ENCODE measurements around the gene PPIL6. TPM values are rescaled to one million over a fixed set of nuclear protein-coding genes. Genes with fewer than 3 reads are reported as not detected.

Gene PPIL6
- total RNA-seq, 1 experiment from 2014 or later: 0.61 TPM

DNA sequence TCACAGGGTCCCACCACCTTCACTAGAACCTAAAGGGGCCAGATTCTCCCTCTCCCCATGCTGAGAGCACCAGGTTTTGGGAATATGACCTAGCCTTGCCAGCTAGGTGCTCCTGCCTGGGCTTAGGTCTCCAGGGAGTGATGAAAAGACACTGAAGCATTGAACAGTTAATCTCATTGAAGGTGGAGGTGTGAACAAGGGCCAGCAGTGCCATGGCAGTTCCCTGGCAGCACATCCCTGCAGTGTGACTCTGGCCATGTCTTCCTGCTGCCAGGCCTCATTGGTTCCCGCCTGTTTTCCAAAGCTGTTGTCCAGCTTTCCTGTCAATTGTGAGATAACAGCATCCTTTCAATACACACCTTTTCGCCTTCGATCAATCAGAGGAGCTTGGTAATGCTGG is 10.9 kb downstream of the PPIL6 start:
- Mint-ChIP-seq H3K4me1 (no peaks in the 10 kb centered on the region), H3K9me3 (no peaks in the 10 kb centered on the region), H3K27me3 (ENCODE audit: low read depth) (no peaks in the 10 kb centered on the region; the same call in 1 of the 2 replicates), H3K27ac (no peak overlapping the region), H3K36me3 (no peaks in the 10 kb centered on the region), H3K4me3 (no peak overlapping the region)
- POLR2A ChIA-PET: no interaction called here
- CTCF ChIA-PET: interaction anchor here (0.6 kb wide), 1 partner anchor 322 kb away, joined by 3 read pairs; no protein-coding TSS in a partner anchor
- ATAC-seq (no peak), DNase-seq (ENCODE audit: low spot score) (no peak)
- TF ChIP-seq ZNF671 (CRISPR knock-in tag; IDR thresholded peaks at IDR 0.05): no peak
- TF ChIP-seq, protein P1, sequence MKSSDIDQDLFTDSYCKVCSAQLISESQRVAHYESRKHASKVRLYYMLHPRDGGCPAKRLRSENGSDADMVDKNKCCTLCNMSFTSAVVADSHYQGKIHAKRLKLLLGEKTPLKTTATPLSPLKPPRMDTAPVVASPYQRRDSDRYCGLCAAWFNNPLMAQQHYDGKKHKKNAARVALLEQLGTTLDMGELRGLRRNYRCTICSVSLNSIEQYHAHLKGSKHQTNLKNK (CRISPR knock-in tag; IDR thresholded peaks at IDR 0.05): no peak
- TF ChIP-seq, protein P2, sequence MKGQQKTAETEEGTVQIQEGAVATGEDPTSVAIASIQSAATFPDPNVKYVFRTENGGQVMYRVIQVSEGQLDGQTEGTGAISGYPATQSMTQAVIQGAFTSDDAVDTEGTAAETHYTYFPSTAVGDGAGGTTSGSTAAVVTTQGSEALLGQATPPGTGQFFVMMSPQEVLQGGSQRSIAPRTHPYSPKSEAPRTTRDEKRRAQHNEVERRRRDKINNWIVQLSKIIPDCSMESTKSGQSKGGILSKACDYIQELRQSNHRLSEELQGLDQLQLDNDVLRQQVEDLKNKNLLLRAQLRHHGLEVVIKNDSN (CRISPR knock-in tag; IDR thresholded peaks at IDR 0.05): no peak
- no peak for TF ChIP-seq GRHL2 (CRISPR knock-in tag; IDR thresholded peaks at IDR 0.05; ENCODE audit: insufficient replicate concordance, severe bottlenecking)
- TF ChIP-seq, protein P3, sequence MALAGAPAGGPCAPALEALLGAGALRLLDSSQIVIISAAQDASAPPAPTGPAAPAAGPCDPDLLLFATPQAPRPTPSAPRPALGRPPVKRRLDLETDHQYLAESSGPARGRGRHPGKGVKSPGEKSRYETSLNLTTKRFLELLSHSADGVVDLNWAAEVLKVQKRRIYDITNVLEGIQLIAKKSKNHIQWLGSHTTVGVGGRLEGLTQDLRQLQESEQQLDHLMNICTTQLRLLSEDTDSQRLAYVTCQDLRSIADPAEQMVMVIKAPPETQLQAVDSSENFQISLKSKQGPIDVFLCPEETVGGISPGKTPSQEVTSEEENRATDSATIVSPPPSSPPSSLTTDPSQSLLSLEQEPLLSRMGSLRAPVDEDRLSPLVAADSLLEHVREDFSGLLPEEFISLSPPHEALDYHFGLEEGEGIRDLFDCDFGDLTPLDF (CRISPR knock-in tag; IDR thresholded peaks at IDR 0.05): no peak
- TF ChIP-seq CREM (CRISPR knock-in tag; IDR thresholded peaks at IDR 0.05): no peak
- TF ChIP-seq, protein P4, sequence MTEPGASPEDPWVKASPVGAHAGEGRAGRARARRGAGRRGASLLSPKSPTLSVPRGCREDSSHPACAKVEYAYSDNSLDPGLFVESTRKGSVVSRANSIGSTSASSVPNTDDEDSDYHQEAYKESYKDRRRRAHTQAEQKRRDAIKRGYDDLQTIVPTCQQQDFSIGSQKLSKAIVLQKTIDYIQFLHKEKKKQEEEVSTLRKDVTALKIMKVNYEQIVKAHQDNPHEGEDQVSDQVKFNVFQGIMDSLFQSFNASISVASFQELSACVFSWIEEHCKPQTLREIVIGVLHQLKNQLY (CRISPR knock-in tag; IDR thresholded peaks at IDR 0.05): no peak
- TF ChIP-seq ESRRA (CRISPR knock-in tag; IDR thresholded peaks at IDR 0.05; ENCODE audit: borderline replicate concordance): no peak
- TF ChIP-seq, protein P5, sequence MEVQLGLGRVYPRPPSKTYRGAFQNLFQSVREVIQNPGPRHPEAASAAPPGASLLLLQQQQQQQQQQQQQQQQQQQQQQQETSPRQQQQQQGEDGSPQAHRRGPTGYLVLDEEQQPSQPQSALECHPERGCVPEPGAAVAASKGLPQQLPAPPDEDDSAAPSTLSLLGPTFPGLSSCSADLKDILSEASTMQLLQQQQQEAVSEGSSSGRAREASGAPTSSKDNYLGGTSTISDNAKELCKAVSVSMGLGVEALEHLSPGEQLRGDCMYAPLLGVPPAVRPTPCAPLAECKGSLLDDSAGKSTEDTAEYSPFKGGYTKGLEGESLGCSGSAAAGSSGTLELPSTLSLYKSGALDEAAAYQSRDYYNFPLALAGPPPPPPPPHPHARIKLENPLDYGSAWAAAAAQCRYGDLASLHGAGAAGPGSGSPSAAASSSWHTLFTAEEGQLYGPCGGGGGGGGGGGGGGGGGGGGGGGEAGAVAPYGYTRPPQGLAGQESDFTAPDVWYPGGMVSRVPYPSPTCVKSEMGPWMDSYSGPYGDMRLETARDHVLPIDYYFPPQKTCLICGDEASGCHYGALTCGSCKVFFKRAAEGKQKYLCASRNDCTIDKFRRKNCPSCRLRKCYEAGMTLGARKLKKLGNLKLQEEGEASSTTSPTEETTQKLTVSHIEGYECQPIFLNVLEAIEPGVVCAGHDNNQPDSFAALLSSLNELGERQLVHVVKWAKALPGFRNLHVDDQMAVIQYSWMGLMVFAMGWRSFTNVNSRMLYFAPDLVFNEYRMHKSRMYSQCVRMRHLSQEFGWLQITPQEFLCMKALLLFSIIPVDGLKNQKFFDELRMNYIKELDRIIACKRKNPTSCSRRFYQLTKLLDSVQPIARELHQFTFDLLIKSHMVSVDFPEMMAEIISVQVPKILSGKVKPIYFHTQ (CRISPR knock-in tag; IDR thresholded peaks at IDR 0.05): no peak
- TF ChIP-seq, protein P6, sequence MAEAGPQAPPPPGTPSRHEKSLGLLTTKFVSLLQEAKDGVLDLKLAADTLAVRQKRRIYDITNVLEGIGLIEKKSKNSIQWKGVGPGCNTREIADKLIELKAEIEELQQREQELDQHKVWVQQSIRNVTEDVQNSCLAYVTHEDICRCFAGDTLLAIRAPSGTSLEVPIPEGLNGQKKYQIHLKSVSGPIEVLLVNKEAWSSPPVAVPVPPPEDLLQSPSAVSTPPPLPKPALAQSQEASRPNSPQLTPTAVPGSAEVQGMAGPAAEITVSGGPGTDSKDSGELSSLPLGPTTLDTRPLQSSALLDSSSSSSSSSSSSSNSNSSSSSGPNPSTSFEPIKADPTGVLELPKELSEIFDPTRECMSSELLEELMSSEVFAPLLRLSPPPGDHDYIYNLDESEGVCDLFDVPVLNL (CRISPR knock-in tag; IDR thresholded peaks at IDR 0.05; ENCODE audit: borderline replicate concordance, low read depth): no peak
- TF ChIP-seq, protein P7, sequence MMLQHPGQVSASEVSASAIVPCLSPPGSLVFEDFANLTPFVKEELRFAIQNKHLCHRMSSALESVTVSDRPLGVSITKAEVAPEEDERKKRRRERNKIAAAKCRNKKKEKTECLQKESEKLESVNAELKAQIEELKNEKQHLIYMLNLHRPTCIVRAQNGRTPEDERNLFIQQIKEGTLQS (CRISPR knock-in tag; conservative IDR thresholded peaks at IDR 0.05): no peak
- TF ChIP-seq RELA (CRISPR knock-in tag; IDR thresholded peaks at IDR 0.05; ENCODE audit: borderline replicate concordance): no peak

DNA sequence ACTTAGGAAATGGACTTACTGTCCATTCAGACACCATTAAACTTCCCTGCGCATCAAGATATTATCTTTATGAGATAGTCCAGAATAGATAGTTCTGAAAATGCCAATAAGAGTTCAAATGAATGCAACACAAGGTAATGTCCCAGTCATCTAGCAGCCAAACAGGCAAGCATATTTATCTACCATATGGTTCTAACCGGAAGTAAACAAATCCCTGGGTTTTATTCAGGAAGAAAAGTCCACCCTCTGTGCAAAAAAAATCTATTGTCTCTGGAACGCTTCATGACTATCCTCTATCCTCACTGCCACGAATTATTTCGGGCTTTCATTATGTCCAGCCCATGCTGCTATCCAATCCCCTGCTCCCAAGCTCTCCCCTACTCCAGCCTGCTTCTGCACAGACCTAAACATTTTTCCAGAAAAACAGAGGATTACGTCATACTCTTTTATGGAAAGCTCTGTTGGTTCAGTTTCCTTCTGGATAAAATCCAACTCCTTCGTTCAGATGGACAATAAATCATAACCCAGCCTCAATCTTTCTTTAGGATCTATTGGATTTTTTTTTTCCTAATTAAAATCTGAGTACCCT is 11.4 kb downstream of the PPIL6 start:
- Mint-ChIP-seq H3K4me1 (no peaks in the 10 kb centered on the region), H3K27ac (no peak overlapping the region), H3K27me3 (ENCODE audit: low read depth) (no peaks in the 10 kb centered on the region; the same call in 1 of the 2 replicates), H3K36me3 (no peaks in the 10 kb centered on the region), H3K9me3 (no peaks in the 10 kb centered on the region), H3K4me3 (no peak overlapping the region)
- no peak for ATAC-seq
- ChIA-PET CTCF (interaction anchor here (0.6 kb wide), 1 partner anchor 321 kb away, joined by 3 read pairs; no protein-coding TSS in a partner anchor), POLR2A (no interaction called here)
- DNase-seq (ENCODE audit: low spot score): no peak
- TF ChIP-seq ZNF423 (CRISPR knock-in tag; IDR thresholded peaks at IDR 0.05): no peak
- TF ChIP-seq RORB (CRISPR knock-in tag; IDR thresholded peaks at IDR 0.05): no peak
- TF ChIP-seq NFATC4 (CRISPR knock-in tag; IDR thresholded peaks at IDR 0.05): no peak
- TF ChIP-seq ATF1 (CRISPR knock-in tag; IDR thresholded peaks at IDR 0.05): no peak
- TF ChIP-seq NR2C2 (CRISPR knock-in tag; IDR thresholded peaks at IDR 0.05): no peak
- TF ChIP-seq, protein P8, sequence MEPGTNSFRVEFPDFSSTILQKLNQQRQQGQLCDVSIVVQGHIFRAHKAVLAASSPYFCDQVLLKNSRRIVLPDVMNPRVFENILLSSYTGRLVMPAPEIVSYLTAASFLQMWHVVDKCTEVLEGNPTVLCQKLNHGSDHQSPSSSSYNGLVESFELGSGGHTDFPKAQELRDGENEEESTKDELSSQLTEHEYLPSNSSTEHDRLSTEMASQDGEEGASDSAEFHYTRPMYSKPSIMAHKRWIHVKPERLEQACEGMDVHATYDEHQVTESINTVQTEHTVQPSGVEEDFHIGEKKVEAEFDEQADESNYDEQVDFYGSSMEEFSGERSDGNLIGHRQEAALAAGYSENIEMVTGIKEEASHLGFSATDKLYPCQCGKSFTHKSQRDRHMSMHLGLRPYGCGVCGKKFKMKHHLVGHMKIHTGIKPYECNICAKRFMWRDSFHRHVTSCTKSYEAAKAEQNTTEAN (CRISPR knock-in tag; IDR thresholded peaks at IDR 0.05): no peak
- no peak for TF ChIP-seq TEAD4 (CRISPR knock-in tag; IDR thresholded peaks at IDR 0.05)
- TF ChIP-seq, protein P9, sequence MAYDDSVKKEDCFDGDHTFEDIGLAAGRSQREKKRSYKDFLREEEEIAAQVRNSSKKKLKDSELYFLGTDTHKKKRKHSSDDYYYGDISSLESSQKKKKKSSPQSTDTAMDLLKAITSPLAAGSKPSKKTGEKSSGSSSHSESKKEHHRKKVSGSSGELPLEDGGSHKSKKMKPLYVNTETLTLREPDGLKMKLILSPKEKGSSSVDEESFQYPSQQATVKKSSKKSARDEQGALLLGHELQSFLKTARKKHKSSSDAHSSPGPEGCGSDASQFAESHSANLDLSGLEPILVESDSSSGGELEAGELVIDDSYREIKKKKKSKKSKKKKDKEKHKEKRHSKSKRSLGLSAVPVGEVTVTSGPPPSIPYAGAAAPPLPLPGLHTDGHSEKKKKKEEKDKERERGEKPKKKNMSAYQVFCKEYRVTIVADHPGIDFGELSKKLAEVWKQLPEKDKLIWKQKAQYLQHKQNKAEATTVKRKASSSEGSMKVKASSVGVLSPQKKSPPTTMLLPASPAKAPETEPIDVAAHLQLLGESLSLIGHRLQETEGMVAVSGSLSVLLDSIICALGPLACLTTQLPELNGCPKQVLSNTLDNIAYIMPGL (CRISPR knock-in tag; IDR thresholded peaks at IDR 0.05): no peak
- TF ChIP-seq, protein P10, sequence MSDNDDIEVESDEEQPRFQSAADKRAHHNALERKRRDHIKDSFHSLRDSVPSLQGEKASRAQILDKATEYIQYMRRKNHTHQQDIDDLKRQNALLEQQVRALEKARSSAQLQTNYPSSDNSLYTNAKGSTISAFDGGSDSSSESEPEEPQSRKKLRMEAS (CRISPR knock-in tag; IDR thresholded peaks at IDR 0.05): no peak
- TF ChIP-seq MYBL2 (CRISPR knock-in tag; IDR thresholded peaks at IDR 0.05): no peak
- TF ChIP-seq ZNF671 (CRISPR knock-in tag; IDR thresholded peaks at IDR 0.05): no peak
- TF ChIP-seq JAZF1 (CRISPR knock-in tag; IDR thresholded peaks at IDR 0.05): no peak
